ENCODE data around the gene ANXA6.

The ANXA6 gene

DNA sequence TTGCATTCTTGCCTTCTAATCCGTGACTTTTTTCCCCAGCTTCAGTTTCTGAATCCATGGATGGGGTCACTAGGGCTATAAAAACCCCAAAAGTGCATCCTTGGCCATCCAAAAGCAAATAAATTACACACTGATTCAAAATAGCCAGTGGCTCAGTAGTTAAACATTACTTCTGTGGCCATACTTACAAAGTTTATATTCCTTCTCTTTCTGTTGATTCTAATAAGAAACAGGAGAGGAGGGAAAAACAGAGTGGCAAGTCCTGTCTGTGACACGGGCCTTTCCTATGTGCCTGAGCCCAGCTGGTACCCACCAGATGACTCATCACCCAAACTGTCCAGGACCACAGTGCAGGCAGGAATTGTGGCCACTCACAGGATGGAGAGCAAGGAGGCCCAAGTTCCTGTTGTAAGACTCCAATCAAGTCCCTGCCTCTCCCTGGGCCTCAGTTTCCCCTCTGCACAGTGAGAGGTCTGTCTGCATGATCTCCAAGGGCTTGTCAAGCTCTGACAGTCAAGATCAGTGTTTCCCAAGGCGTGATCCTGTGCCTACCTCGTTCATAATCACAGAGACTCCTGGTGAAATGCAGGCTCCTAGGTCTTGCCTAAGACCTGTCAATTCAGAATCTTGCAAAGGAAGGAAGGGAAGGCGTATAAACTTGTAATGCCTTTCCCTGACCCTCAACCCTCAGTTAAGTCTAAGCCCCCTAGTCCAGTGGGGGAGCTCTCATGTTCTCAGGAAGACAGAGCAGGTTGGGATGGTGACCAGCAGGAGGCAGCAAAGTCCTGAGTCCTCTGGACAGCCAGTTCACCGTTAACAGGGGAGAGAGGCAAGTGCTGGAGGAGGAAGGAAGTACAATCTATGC lies 106.3 kb downstream of the ANXA6 start:
- in situ Hi-C loops (cut with MboI; ENCODE audit: low sequenced_read_pairs): loop anchor here (5.0 kb wide), 1 partner anchor 66 kb away; no protein-coding TSS in a partner anchor

Data from HL-60/S4 treated with phorbol 12-myristate 13-acetate at 8.2 ng/mL for 4 days and 3 days (cell line).